HG03342 (cell line): ENCODE data around the gene PPP4R3B.

ENCODE experiments used
- ATAC-seq: cut with Tn5 transposase; IDR thresholded peaks from one replicate; pipeline ENCODE4 v1.9.1; 2021; ENCODE audit warnings: mild to moderate bottlenecking, moderate library complexity; ENCODE audit not compliant: unreplicated experiment

Gene PPP4R3B

GRCh38 chr2:55617175-55618024 lies at the start of gene PPP4R3B:
PPP4R3B (minus strand) TSS chr2:55617622; CDS start chr2:55617285, 337 bp downstream.
- peak; percentile 81 for ATAC-seq

GRCh38 chr2:55653255-55653654 lies 35.8 kb upstream of the PPP4R3B start:
- no peak for ATAC-seq

DNA sequence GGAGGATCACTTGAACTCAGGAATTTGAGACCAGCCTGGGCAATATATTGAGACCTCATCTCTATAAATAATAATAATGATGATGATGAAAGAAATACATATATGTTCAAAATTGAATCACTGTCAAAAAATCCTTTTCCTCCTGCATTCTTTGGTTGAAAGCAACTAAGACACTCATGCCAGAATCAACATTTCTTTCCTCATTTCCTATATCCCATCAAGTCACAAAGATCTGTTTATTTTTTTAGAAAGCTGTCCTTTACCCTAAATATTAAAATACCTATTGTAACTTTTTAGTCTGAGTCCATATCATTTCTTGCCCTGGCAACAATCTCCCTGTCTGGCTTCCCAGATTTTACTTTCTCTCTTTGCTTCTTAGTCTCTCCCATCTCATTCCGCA lies 31.8 kb upstream of the PPP4R3B start:
- no peak for ATAC-seq

DNA sequence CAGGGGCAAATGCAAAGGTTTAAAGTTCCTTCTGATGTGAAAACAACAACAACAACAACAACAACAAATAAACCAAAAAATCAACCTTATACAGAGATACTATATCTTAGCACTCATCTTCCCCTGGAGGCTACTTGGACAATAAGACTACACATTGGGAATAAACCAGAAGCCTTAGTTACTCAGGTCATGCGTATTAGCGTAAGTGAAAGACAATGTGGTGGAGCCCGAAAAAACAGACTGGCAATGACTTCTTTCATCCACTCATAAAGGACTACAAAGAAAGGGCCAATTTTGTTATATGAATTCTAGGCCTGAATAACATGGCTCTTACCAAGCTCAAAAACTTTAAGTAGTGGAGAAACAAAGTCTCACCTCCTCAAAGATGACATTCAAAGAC lies 19.4 kb upstream of the PPP4R3B start:
- ATAC-seq: no peak

GRCh38 chr2:55628931-55629330 lies 11.5 kb upstream of the PPP4R3B start:
- ATAC-seq: no peak

- ATAC-seq: no peak
Measured at GRCh38 chr2:55627915-55628314, 10.5 kb upstream of the PPP4R3B start.

- no peak for ATAC-seq
Measured at GRCh38 chr2:55621802-55622201, 4.4 kb upstream of the PPP4R3B start.

- no peak for ATAC-seq
Measured at GRCh38 chr2:55620123-55620779, 2.8 kb upstream of the PPP4R3B start.

DNA sequence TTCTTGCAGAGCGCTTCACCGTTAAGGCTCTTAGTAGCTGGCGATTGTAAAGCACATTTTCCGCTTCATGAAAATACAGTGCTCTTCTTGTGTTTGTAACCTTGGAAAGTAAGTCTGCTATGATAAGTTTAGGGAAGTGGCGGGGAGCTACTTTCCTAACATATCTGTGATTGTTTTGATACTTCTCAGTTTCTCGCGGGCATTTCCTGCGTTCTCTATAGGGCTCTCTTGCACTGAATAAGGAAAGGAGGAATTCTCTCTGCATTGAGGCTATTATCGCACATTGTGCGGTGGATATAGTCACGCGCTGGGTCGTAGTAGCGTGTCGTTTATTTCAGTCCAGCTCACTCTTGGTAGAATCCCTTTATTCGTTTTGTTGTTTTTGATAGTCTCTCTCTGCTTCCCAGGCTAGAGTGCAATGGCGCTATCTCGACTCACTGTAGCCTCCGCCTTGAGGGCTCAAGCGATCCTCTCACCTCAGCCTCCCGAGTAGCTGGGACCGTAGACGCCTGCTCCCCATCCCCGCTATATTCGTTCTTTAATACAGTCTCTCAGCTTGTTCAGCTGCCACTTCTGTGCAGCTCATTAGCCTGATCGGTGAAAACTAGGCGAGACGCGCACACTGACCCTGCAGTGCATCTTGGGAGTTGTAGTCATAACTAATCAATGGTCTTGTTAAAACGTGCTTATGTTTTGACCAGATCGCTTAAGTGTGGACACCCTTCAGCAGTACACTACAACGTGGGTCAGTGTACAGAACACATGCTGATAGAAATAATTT lies 1.0 kb upstream of the PPP4R3B start:
- ATAC-seq: peak; percentile 38

DNA sequence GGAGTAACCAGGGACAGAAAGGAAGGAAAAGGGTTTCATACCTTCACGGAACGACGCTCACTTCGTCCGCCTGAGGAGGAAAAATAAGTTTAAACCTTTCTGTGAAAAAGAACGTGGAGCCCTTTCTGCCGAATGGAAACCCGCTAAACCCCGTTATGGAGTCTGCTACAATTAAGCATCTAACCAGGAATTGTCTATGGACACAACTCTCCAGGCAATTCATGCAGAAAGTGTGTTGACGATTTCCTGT lies 528 bp upstream of the PPP4R3B start:
- ATAC-seq: no peak

- ATAC-seq: peak; percentile 37
Measured at GRCh38 chr2:55616551-55617174, 759 bp downstream of the PPP4R3B start.

DNA sequence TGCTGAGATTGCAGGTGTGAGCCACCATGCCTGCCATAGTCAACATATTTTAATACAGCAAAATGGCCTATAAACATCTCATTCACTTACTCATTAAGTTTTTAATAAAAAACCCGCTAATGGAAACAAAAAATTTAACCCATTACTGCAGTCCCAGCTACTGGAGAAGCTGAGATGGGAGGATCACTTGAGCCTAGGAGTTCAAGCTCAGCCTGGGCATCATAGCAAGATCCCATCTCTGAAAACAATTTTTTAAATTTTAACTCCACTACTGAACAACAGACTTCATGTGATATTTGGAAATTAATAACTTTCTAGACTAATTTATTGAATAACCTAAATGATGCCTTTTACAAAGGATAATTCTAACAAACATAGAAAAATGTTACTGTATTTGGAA lies 5.4 kb downstream of the PPP4R3B start:
- no peak for ATAC-seq

DNA sequence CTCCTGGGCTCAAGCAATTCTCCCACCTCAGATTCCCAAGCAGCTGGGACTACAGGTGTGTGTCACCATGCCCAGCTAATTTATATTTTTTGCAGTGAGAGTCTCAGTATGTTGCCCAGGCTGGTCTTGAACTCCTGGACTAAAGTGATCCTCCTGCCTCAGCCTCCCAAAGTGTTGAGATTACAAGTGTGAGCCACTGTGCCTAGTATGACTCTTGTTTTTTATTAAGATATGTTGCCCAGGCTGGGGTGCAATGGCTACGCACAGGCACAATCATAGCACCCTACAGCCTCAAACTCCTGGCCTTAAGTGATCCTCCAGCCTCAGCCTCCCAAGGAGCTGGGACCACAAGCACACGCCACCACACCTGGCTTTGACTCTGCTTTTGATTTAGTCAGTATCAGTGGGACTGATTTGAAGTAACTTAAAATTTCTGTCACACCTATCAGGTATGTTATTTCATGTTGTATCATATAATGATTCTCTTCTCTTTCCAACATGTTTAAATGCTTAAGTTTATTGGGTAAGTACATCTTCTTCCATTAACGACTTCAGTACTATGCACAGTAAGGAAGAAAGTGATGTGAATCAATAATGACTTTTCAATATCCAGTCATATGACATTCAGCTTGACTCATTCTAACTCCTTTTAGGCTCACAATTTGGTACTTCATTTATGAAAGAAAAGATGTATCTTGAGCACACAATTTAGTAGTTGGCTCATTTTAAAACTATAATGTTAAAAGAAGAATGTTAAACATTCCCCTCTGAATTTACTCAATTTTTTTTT lies 6.3 kb downstream of the PPP4R3B start:
- no peak for ATAC-seq

DNA sequence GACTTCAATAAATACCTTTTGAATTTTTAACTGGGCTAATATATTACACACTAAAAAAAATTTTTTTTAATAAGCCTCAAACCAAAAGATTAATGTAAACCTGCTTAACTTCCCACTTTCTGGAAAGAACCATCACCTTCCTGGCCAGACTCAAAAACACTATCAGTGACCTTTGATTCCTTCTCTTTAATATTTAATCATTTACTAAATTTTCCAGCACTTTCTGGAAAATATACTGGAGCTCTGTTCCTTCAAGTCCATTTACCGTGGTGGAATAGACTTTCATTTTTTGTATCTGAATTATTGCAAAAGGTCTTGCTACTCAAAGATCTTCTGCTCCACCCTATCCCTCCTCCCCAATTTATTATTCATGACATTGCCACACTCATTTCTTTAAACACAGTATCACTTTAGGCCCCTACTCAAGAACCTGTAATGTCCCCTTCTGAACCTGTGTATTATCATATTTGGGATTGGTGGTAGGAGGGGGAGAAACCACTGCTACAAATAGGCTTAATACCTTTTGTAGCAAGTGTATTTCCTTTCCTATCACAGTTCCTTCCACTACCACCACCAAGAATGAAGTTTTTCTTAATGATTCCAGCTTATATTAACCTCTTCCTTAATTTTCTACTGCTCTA lies 7.4 kb downstream of the PPP4R3B start:
- no peak for ATAC-seq

GRCh38 chr2:55609193-55609794 lies 8.1 kb downstream of the PPP4R3B start:
- no peak for ATAC-seq

- no peak for ATAC-seq
Measured at GRCh38 chr2:55607717-55608116, 9.7 kb downstream of the PPP4R3B start.

DNA sequence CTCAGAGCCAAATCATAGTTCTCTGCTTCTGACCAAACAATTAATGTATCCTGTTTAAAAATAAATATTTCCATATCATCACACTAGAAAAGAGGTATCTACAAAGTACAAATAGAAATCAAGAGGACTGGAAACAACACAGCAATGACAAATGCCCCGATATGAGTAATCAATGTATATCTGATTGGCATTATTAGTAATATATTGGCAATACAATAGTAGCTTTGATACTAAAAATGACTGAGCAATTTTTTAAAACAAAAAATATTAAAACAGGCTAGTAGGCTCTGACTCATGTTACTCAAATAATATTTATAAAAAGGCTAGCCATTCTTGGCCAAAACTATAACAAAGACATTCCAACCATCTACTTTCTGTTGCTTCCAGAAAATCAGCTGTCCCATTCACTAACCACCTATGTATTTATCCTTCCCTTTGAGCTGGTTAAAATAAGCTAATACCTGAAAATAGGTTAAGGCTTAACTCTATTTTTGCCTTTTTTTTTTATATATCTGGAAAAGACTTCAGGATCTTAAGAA lies 13.3 kb downstream of the PPP4R3B start:
- no peak for ATAC-seq

DNA sequence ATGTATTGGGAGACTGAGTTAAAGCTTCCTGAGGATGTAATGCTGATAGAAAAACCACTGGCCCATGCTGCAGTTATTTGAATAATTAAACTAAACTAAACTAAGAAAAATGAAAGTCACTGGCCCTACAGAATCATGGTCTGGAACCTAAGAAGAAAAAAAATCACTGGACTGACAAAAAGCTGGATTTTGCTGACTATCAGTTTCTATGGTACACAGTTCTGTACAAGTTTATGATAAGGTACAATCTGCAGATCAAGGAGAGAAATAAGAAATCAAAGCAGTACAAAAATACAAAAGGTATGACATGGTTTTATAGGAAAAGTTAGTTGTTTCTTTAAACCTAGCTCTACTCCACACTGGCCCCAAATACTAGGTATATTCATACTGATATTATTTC lies 15.6 kb downstream of the PPP4R3B start:
- no peak for ATAC-seq

- ATAC-seq: no peak
Measured at GRCh38 chr2:55598056-55598795, 19.2 kb downstream of the PPP4R3B start.
